SK-N-SH treated with all-trans-retinoic acid at 6 μM for 48 hours (cell line): Measurements from ENCODE around the gene CLMN.

Experiments
- CSDC2 ChIP-seq: fragments of 250-450 bp; sonication (Bioruptor Pico); IDR thresholded peaks from 2 replicates; pipeline ENCODE4 v1.5.0; 2020; ENCODE audit warnings: mild to moderate bottlenecking, moderate library complexity
- ZC3H10 ChIP-seq: fragments of 250-450 bp; sonication (Bioruptor Pico); IDR thresholded peaks from 2 replicates; pipeline ENCODE4 v1.5.1; 2021; ENCODE audit warnings: mild to moderate bottlenecking, moderate library complexity
- ZFP3 ChIP-seq: fragments of 250-450 bp; sonication (Bioruptor Pico); IDR thresholded peaks from 2 replicates; pipeline ENCODE4 v1.5.0; 2020; ENCODE audit warnings: mild to moderate bottlenecking, moderate library complexity
- ZFP30 ChIP-seq: fragments of 450-650 bp; formaldehyde crosslinking; IDR thresholded peaks from 2 replicates; pipeline ENCODE4 v1.5.0; 2022; ENCODE audit warnings: mild to moderate bottlenecking, moderate library complexity
- ZNF565 ChIP-seq: fragments of 450-650 bp; formaldehyde crosslinking; conservative IDR thresholded peaks from 2 replicates; pipeline ENCODE4 v1.5.0; 2020; ENCODE audit warnings: low read depth, mild to moderate bottlenecking, moderate library complexity

DNA sequence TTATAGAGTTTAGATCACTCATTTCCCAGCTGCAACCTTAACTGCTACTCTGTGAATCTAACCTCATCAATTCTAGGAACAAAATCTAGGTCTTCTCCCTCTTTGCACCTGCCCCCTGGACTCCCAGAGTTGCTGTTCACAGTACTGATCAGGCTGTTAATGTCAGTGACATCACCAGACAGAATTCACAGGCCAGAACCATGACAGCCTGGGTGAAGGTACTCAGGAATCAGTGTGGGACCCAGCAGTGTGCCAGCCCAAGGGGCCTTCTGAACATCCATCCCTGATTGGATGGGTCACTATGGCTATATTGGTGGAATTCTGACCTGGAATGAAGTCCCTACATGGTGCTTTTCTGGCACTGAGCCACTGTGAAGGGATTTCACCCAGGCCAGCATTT, 72.8 kb downstream of the CLMN start:
- TF ChIP-seq ZFP30 (CRISPR knock-in tag) (no peak), ZFP3 (CRISPR knock-in tag) (no peak), ZC3H10 (CRISPR knock-in tag) (no peak), ZNF565 (no peak), CSDC2 (CRISPR knock-in tag) (no peak)
